Mononuclear cell (primary cell): ENCODE results near the gene LDB2. TPM values are rescaled to one million over a fixed set of nuclear protein-coding genes. Genes with fewer than 3 reads are reported as not detected.

Experiments
- H3K27me3 ChIP-seq: 2 replicates; pipeline ENCODE4 v1.6.0; 2011; ENCODE audit warnings: low read length, control low read depth; ENCODE audit not compliant: insufficient read depth
- H3K4me1 ChIP-seq: 2 replicates; pipeline ENCODE4 v1.5.1; 2011; ENCODE audit warnings: mild to moderate bottlenecking, low read length, control low read depth; ENCODE audit not compliant: insufficient read depth
- H3K4me3 ChIP-seq: 2 replicates; pipeline ENCODE4 v1.5.1; 2011; ENCODE audit warnings: mild to moderate bottlenecking, low read length, moderate library complexity
- H3K9me3 ChIP-seq: 2 replicates; pipeline ENCODE4 v1.5.1; 2011; ENCODE audit warnings: low read depth, mild to moderate bottlenecking, control low read depth, low read length
- total RNA-seq: library from RNA; depleted of rRNA; stranded (reverse); fragments of >200 nt; gene quantifications from one replicate; pipeline ENCODE4 v1.2.3, GENCODE V29; 2012

The LDB2 gene
- total RNA-seq, 1 donor: 0.52 TPM

- Histone ChIP-seq H3K4me1 (no peaks in the 10 kb centered on the region), H3K4me3 (no peak overlapping the region), H3K9me3 (no peaks in the 10 kb centered on the region), H3K27me3 (no peaks in the 10 kb centered on the region)
These were observed 32.6 kb downstream of the LDB2 start for GRCh38 chr4:16865897-16866283.

GRCh38 chr4:16865209-16865896 lies 33.1 kb downstream of the LDB2 start:
- Histone ChIP-seq H3K9me3 (no peaks in the 10 kb centered on the region), H3K4me1 (no peaks in the 10 kb centered on the region), H3K27me3 (no peaks in the 10 kb centered on the region), H3K4me3 (no peak overlapping the region)

GRCh38 chr4:16864199-16864598 lies 34.2 kb downstream of the LDB2 start:
- H3K9me3 ChIP-seq: no peaks in the 10 kb centered on the region
- H3K27me3 ChIP-seq: no peaks in the 10 kb centered on the region
- H3K4me1 ChIP-seq: no peaks in the 10 kb centered on the region
- H3K4me3 ChIP-seq: no peak overlapping the region

- Histone ChIP-seq H3K4me3 (no peak overlapping the region), H3K4me1 (no peaks in the 10 kb centered on the region), H3K9me3 (no peaks in the 10 kb centered on the region), H3K27me3 (no peaks in the 10 kb centered on the region)
These were observed 35.7 kb downstream of the LDB2 start for GRCh38 chr4:16862697-16863096.

GRCh38 chr4:16860516-16860915 lies 37.9 kb downstream of the LDB2 start:
- no peaks in the 10 kb centered on the region for H3K9me3 ChIP-seq
- no peaks in the 10 kb centered on the region for H3K4me1 ChIP-seq

GRCh38 chr4:16859031-16859430 lies 39.4 kb downstream of the LDB2 start:
- Histone ChIP-seq H3K4me3 (no peak overlapping the region), H3K27me3 (no peaks in the 10 kb centered on the region), H3K4me1 (no peaks in the 10 kb centered on the region), H3K9me3 (no peaks in the 10 kb centered on the region)

More at GRCh38 chr4:16860516-16860915, 37.9 kb downstream of the LDB2 start:
- Histone ChIP-seq H3K4me3 (no peak overlapping the region), H3K27me3 (no peaks in the 10 kb centered on the region)

- no peaks in the 10 kb centered on the region for H3K27me3 ChIP-seq
- H3K4me1 ChIP-seq: no peaks in the 10 kb centered on the region
- H3K9me3 ChIP-seq: no peaks in the 10 kb centered on the region
- H3K4me3 ChIP-seq: no peak overlapping the region
These were observed 40.1 kb downstream of the LDB2 start for GRCh38 chr4:16858275-16858752.

GRCh38 chr4:16857425-16857824 lies 41.0 kb downstream of the LDB2 start:
- no peaks in the 10 kb centered on the region for H3K4me1 ChIP-seq
- no peaks in the 10 kb centered on the region for H3K27me3 ChIP-seq
- H3K4me3 ChIP-seq: no peak overlapping the region
- H3K9me3 ChIP-seq: no peaks in the 10 kb centered on the region

GRCh38 chr4:16853640-16854039 lies 44.8 kb downstream of the LDB2 start:
- Histone ChIP-seq H3K27me3 (no peaks in the 10 kb centered on the region), H3K4me3 (no peak overlapping the region), H3K4me1 (no peaks in the 10 kb centered on the region), H3K9me3 (no peaks in the 10 kb centered on the region)

- no peak overlapping the region for H3K4me3 ChIP-seq
- H3K9me3 ChIP-seq: no peaks in the 10 kb centered on the region
- no peaks in the 10 kb centered on the region for H3K4me1 ChIP-seq
- H3K27me3 ChIP-seq: no peaks in the 10 kb centered on the region
These were observed 45.8 kb downstream of the LDB2 start for GRCh38 chr4:16852644-16853043.

- Histone ChIP-seq H3K27me3 (no peaks in the 10 kb centered on the region), H3K9me3 (no peaks in the 10 kb centered on the region), H3K4me3 (no peak overlapping the region), H3K4me1 (no peaks in the 10 kb centered on the region)
These were observed 46.2 kb downstream of the LDB2 start for GRCh38 chr4:16852228-16852627.

GRCh38 chr4:16846540-16847117 lies 51.8 kb downstream of the LDB2 start:
- Histone ChIP-seq H3K4me1 (no peaks in the 10 kb centered on the region), H3K27me3 (no peaks in the 10 kb centered on the region), H3K9me3 (no peaks in the 10 kb centered on the region), H3K4me3 (no peak overlapping the region)

GRCh38 chr4:16844816-16845586 lies 53.4 kb downstream of the LDB2 start:
- no peaks in the 10 kb centered on the region for H3K27me3 ChIP-seq
- H3K9me3 ChIP-seq: no peaks in the 10 kb centered on the region
- no peaks in the 10 kb centered on the region for H3K4me1 ChIP-seq
- no peak overlapping the region for H3K4me3 ChIP-seq

GRCh38 chr4:16843831-16844508 lies 54.5 kb downstream of the LDB2 start:
- Histone ChIP-seq H3K4me1 (no peaks in the 10 kb centered on the region), H3K27me3 (no peaks in the 10 kb centered on the region), H3K9me3 (no peaks in the 10 kb centered on the region), H3K4me3 (no peak overlapping the region)
